NCI-H2196 (cell line): ENCODE measurements around the gene FKBP5.
"Not testable (repeated sequence)": the region's sequence is repeated elsewhere in the genome, so short reads cannot be mapped to it uniquely, and the experiment has no call there.

ENCODE experiments used
- DNase-seq: peaks from one replicate; lab custom pipeline; 2025; ENCODE audit not compliant: unreplicated experiment; lab: John Stamatoyannopoulos, UW

FKBP5 gene

GRCh38 chr6:35724059-35724458, 35.3 kb upstream of the FKBP5 start:
- no peak for DNase-seq

- no peak for DNase-seq
These were observed 34.9 kb upstream of the FKBP5 start for GRCh38 chr6:35723587-35723986.

DNA sequence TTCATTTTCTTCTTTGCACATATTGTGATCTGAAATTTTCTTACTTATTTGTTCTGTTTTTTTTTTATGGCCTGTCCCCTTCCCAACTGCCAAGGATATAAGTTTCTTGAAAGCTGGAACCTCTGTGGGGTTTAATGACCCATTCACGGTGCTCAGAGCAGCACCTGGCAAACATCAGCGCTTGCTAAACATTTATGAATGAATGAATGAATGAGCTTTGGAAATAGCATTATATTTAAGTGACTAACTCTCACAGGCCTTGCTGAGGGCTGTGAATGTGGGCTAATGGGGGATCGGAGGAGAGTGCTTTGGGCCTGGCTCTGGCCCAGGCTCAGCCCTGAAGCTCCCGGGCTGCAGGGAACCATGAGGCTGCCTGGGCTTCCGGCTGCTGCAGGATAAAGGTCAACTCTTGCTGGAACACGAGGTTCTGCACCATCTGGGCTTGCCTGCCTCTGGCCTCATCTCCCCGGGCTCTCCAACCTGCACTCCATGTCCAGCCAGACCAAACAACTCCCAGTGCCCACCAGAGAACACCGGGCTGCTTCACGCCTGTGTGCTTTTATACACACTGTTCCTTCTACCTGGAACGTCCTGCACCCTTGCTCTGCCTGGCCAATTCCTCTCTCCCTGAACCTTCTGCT, 33.5 kb upstream of the FKBP5 start:
- DNase-seq: no peak

DNA sequence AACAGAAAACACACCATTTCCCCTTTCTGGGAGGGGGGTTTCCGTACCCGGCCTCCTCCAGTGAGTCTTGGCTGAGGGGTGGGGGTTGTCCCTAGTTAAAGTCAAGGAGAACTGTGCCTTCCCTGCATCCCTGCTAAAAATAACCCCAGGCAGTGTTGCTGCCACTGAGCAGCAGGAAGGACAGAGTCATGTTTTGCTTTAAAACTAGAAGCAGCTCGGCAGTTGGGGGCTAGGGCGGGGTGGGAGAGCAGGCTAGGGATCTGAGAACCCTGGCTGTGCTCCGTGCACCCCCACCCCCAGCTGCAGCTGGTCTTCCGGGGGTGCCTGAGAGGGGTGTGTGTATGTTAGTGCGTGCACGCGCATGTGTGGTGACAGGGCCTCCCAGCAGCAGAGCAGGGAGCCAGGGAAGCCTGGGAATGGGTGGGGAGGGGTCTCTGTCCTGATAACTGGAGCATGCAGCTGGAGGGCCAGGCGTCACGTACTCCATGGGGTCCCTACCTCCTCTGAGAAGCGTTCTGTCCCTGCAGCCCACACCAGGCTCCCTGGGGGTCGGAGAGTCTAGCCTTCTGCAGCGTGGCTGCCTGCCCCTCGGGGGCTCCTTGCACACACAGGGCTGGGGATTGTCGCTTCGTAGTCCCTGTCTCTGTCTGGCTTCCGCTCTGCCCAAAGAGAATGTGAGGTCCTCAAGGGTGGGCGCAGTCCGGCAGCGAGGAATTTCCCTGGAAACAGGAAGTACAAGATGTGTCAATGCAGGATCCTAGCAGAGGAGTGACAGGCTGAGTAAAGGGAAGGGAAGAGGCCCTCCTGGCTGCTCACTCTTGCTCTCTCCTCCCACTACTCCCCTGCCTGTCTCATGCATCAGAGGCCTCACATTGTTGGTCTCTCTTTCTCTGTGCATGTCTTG, 31.4 kb upstream of the FKBP5 start:
- no peak for DNase-seq

- no peak for DNase-seq
These were observed 30.7 kb upstream of the FKBP5 start for GRCh38 chr6:35719404-35719829.

DNA sequence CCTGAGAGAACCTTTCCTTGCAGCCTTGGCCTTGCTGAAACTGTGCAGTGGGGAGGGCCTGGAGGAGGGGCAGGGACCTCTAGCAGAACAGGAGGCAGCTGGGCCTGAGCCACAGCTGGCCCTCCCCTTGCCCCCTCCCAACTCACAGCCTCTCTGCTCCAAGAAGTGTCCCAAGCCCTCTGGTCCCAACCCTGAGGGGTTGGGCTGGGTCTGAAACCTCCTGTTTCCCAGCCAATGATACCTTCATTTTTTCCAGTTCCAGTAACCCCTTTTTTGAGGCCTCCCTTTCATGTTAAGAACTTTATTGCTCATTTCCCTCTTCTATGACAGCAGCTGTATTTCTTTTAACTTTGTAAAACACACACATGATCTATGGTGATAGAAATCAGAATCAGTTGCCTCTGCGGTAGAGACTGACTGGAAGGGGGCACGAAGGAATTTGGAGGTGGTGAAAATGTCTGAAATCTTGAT, 30.2 kb upstream of the FKBP5 start:
- no peak for DNase-seq

DNA sequence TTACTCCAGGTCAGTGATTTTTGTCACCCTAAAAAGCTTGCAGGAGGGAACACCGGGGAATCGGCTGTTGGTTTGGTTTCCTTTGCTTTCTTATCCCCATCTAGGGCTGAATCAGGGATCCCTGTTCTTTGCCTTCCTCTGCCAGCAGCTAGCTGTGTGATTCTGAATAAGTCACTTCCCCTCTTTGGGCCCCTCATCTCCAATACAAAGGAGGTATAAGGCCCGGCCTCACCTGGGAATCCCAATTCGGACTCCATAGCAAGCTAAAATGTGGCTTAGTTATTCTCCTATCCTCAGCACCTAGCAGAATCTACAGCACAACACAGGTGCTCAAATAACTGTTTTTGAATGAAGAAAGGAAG, 29.6 kb upstream of the FKBP5 start:
- DNase-seq: no peak

DNA sequence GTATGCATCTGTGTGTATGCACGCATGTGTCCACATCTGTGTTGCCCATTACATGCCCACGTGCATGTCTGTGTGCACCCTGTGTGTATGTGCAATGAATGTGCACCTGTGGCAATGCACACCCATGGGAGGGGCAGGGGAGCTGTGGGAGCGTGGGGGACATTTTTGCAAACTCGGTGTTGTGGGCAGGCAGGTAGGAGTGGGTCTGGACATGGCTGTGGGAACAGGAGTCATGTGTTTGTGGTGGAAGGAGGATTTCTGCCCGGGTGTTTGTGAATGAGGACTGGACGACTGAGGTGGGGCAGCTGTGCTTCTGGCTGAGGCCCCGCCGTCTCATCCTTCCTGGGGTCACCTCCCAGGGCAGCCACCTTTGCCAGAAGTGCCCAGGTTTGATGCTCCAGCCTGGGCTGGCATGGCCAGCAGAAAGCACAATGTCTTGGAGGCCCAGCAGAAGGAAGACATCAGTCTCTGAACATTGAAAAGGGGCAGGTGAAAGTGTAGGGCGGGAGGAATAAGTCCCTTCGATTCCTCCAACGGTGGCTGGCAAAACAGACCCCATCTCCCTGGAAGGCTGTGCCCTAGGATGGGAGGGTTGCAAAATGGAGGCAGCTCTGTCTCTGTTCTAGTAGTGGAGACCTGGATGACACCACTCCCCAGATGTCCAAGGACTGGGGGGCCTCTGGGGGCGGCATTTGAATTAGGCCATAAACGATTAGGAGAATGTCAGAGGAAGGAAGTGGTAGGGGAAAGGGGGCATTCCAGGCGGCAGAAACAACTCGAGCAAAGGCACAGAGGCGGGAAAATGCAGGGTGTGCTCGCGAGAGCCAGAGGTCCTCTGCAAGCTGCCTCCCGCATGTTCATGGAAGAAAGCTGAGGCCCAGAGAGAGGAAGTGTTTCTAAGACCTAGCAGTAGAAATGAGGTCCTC, 29.0 kb upstream of the FKBP5 start:
- DNase-seq: no peak

DNA sequence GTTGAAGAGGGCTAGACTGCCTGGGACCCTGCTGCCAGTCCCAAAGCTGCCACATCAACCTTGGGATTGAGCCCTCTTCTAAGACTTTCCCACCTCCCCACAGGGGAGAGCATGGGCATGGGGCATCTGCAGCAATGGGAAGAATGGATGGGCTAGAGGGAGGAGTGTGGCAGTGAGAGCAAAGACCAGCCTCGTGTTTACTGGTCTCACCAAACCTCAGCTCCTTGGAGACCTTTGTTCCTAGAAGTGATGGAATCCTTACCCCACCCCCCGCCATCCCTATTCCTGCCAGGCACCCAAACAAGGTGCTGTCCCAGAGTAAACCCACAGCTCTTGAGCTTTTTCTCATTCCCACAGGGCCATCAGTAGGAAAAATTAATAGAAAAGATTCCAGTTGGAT, 28.1 kb upstream of the FKBP5 start:
- no peak for DNase-seq

DNA sequence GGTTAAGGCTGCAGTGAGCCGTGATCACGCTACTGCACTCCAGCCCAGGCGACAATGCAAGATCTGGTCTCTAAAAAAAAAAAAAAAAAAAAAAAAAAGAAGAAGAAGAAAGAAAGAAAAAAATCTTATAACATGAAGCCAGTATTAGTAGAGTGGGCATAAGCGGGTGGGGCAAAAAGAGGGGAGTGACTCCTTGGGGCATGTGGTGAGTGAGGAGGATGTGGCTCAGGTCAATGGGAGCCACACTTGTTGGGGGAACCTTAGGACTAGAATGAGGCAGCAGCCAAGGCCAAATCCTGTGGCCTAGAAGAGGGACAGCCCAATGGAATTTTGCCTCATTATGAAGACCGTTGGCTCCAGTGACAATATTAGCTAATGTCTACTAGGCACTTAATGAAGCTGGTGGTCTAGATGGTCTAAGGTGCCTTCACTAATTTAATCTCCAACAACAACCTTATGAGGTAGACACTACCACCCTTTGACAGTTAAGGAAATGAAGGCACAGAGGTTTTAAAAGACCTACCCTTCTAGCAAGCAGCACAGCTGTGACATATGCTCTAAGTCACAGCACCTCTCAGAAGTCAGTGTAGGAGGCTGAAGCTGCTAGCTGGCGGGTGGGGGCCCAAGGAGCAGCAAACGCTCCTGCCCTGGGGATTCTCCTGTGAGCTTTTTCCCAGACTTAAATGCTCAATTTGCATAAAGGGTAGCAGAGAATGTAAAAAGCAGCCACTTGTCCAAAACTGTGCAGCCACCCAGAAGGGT, 24.5 kb upstream of the FKBP5 start:
- DNase-seq: no peak

DNA sequence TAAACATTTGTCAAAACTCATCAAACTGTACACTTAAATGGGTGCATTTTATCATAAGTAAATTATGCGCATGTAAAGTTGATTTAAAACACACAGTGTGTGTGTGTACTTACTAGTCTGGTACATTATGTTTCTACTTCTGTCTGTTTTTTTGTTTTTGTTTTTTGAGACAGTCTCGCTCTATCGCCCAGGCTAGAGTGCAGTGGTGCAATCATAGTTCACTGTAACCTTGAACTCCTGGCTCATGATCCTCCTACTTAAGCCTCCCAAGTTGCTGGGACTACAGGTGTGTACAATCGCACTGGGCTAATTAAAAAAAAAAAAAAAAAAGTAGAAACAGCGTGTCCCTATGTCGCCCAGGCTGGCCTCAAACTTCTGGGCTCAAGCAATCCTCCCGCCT, 23.0 kb upstream of the FKBP5 start:
- DNase-seq: no peak

GRCh38 chr6:35710241-35710847, 21.6 kb upstream of the FKBP5 start:
- no peak for DNase-seq

DNA sequence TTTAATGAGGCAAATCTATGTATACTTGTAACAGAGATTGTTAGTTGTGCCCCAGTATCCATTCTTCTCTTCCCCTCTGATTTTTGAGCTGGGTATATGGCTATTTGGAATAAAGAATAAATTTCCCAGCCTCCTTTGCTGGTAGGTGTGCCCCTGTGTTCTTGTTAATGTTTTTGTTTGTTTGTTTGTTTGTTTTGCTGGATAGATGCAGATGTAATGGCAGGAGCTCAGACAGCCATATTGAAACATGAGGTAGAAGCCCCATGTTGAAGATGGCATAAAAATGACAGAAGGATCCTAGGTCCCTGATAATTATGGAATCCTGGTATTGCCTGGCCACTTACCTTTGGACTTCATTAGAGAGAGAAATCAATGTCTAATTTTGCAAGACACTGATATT, 19.9 kb upstream of the FKBP5 start:
- no peak for DNase-seq

DNA sequence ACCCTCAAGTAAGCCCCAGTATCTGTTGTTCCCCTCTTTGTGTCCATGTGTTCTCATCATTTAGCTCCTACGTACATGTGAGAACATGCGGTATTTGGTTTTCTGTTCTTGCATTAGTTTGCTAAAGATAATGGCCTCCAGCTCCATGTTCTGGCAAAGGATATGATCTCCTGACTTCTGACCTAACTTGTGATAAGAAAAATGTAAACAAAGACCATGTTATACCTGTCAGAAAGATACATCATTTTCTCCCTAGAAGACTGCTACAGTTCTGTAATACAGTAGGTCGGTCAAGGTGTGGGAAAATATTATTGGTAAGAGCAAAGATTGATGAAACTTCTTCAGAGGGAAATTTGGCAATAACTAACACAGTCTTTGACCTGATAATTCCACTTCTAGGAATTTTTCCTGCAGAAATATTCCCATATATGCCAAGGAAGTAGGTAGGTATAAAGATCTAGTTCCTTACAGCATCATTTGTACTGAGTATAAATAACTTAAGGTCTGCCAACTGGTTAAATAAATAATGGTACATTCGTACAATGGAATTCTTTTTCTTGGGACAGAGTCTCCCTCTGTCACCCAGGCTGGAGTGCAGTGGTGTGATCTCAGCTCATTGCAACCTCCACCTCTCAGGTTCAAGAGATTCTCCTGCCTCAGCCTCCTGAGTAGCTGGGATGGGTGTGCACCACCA, 19.1 kb upstream of the FKBP5 start:
- DNase-seq: no peak

- DNase-seq: no peak
These were observed 17.8 kb upstream of the FKBP5 start for GRCh38 chr6:35706468-35706867.

DNA sequence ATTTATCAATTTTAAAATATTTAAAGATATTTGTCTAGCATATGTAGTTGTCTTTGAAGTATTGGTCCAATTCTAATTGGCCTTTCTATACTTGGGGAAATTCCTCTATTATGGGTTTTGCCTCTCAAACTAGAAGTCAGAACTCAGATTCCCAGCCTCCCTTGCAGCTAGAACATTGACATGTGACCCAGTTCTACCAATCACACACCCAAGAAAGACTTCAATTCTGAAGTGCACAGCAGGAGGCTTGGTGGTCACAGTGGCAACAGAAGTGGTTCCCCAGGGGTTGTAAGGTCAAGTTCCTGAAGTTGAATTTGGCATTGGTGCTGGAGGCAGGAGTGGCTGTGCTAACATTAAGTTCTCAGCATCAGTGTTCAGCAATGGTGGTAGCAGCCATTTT, 14.8 kb upstream of the FKBP5 start:
- no peak for DNase-seq

DNA sequence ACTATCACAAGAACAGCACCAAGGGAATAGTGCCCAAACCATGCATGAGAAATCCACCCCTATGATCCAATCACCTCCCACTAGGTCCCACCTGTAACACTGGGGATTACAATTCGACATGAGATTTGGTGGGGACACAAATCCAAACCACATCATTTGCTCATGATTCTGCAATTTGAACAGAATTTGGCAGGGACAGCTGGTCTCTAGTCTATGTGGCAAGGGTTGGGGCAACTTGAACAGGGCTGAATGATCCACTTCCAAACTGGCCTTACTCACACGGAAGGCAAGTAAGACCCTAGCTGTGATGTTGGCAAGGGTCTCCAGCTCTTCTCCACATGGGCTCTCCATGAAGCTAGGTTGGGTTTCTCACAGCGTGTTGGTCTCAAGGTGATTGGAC, 10.1 kb upstream of the FKBP5 start:
- no peak for DNase-seq

DNA sequence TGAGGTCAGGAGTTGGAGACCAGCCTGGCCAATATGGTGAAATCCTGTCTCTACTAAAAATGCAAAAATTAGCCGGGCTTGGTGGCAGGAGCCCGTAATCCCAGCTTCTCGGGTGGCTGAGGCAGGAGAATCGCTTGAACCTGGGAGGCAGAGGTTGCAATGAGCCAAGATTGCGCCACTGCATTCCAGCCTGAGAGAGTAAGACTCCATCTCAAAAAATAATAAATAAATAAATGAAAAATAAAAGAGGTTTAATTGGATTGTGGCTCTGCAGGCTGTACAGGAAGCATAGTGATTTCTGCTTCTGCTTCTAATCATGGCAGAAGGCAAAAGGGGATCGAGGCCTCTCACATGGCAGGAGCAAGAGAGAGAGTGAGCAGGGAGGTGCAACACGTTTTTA, 9.7 kb upstream of the FKBP5 start:
- DNase-seq: not testable (repeated sequence)

DNA sequence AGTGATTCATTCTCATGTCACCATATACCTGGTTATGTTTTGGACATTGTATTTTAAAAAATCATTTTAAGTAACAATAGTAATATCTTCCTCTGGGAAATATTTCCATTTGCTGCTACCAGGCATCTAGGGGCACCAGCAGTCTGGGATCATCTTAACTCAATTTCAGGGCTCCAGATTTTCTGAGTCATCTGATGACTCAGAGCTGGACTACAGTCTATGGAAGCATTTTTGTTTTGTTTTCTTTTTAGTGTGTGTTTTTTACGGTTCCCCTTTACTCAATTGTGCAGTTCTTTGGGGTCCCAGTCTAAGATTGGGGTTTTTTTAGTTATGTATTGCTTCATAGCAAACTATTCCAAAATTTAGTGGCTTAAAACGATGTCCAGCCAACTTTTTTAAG, 5.7 kb upstream of the FKBP5 start:
- no peak for DNase-seq
